IPS DF 6.9 (cell line): ENCODE results near the gene TOLLIP.

Experiments
- DNase-seq: peaks from one replicate; pipeline ENCODE4 v3.0.0-alpha.2; 2013; ENCODE audit warnings: low read depth, low spot score
- H3K27ac ChIP-seq: one replicate; pipeline ENCODE4 v1.5.1; 2013; ENCODE audit warnings: low read length, control low read depth
- H3K27me3 ChIP-seq: 2 replicates; pipeline ENCODE4 v1.6.1; 2013; ENCODE audit warnings: mild to moderate bottlenecking, low read length; ENCODE audit not compliant: control insufficient read depth, insufficient read depth
- H3K36me3 ChIP-seq: 2 replicates; pipeline ENCODE4 v1.6.1; 2013; ENCODE audit warnings: low read length; ENCODE audit not compliant: control insufficient read depth, insufficient read depth
- H3K4me1 ChIP-seq: 2 replicates; pipeline ENCODE4 v1.6.1; 2013; ENCODE audit warnings: low read length; ENCODE audit not compliant: control insufficient read depth, insufficient read depth
- H3K4me3 ChIP-seq: 2 replicates; pipeline ENCODE4 v1.5.1; 2013; ENCODE audit warnings: mild to moderate bottlenecking, low read length
- H3K9me3 ChIP-seq: 2 replicates; pipeline ENCODE4 v1.6.1; 2013; ENCODE audit warnings: low read length, inconsistent platforms; ENCODE audit not compliant: control insufficient read depth, insufficient read depth
- WGBS: extraction: QIAGEN DNeasy Blood & Tissue Kit; methylation state at CpG from one replicate; pipeline ENCODE4 v1.1.7; 2013; ENCODE audit warnings: mixed read lengths, missing lambda C conversion rate; ENCODE audit not compliant: insufficient read length, insufficient coverage; 5-methylcytosine and 5-hydroxymethylcytosine counted together

TOLLIP gene

DNA sequence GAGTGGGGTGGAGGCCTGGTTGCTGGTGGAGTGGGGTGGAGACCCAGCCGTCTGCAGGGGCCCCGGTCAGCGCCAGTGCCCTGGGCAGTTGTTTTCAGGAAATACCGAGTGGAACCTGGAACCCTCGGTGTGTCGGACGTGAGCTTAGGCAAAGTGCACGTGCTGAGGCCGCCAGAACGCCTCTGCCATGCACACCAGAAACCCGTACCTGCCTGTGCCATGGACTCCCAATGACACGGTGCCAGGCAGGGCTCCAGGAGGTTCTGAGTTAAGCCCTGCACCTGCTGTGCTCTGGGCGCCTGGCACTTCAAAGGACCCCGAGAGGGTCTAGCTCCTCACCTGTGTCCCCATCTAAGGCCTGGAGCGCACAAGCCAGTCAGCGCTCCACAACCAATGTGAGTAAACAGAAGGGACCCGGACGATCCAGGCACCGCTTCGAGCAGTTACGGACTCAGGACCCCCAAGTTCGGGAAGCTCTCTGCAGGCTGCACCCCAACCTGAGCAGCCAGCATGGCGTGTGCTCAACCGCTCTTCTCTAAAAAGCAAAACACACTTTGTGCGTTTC is 12.3 kb downstream of the TOLLIP start:
- H3K4me1 ChIP-seq: no peaks in the 10 kb centered on the region
- H3K9me3 ChIP-seq: no peaks in the 10 kb centered on the region
- peaks cover 7% of the 10 kb centered on the region; the same call in 1 of the 2 replicates for H3K36me3 ChIP-seq
- no peak overlapping the region for H3K4me3 ChIP-seq
- no CpG with 5 or more reads among the region's 25 CpGs for WGBS
- H3K27ac ChIP-seq: no peak overlapping the region
- no peak for DNase-seq
- no peaks in the 10 kb centered on the region for H3K27me3 ChIP-seq

DNA sequence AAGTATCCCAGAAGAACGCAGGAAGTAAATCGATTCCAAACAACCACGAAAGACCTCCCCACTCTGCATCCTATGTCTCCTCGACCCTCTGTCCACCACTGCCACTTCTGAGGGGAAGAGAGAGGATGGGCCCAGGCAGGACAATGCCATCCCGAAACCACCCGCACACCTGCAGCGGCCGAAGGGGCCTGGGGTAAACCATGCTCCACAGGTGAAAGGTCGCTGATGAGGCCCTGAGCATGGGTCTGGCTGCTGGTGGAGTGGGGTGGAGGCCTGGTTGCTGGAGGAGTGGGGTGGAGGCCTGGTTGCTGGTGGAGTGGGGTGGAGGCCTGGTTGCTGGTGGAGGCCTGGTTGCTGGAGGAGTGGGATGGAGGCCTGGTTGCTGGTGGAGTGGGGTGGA is 13.1 kb downstream of the TOLLIP start:
- no peaks in the 10 kb centered on the region for H3K4me1 ChIP-seq
- no peaks in the 10 kb centered on the region for H3K9me3 ChIP-seq
- H3K27ac ChIP-seq: no peak overlapping the region
- no peak overlapping the region for H3K4me3 ChIP-seq
- H3K36me3 ChIP-seq: peaks cover 7% of the 10 kb centered on the region; the same call in 1 of the 2 replicates
- no CpG with 5 or more reads among the region's 9 CpGs for WGBS
- no peak for DNase-seq
- H3K27me3 ChIP-seq: no peaks in the 10 kb centered on the region

DNA sequence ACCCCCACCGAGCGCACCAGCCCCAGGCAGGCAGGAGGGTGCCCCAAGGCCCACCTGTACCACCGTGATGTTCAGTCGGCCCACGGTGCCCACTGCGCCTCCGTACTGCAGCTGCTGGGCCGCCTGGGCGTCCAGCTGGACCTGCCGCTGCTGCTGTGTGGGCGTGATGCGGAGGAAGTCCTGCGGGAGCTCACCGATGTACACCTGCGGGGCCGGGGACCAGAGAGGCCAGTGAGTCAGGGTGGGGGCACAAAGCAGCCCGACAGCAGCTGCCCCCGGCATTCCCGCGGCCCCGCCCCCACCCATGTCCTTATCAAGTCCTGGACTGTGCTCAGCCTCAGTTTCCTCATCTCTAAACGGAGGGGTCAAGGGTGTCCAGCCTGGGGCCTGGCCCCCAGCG is 13.8 kb downstream of the TOLLIP start:
- Histone ChIP-seq H3K27ac (no peak overlapping the region), H3K9me3 (no peaks in the 10 kb centered on the region), H3K4me3 (no peak overlapping the region), H3K4me1 (no peaks in the 10 kb centered on the region), H3K27me3 (no peaks in the 10 kb centered on the region), H3K36me3 (peaks cover 7% of the 10 kb centered on the region; the same call in 1 of the 2 replicates)
- WGBS: no CpG with 5 or more reads among the region's 23 CpGs
- no peak for DNase-seq

DNA sequence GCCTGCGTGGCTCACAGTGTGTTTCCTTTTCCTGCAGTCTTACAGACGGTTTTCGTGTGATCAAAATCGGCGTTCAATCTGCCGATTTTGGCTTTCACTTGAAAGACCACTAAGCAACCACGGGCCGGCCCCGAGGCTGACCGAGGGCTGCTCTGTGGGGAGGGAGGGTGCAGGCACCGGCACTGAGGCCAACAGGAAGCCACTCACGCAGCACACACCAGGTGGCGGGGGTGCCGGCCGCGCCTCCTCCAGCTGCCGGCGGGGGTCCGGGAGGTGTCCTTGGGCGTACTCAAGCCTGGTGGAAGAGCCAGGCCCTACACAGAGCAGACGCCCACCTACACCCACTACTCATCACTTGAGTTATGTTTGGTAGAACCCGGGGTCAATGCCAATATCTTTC is 14.3 kb downstream of the TOLLIP start:
- no peaks in the 10 kb centered on the region for H3K4me1 ChIP-seq
- H3K27ac ChIP-seq: no peak overlapping the region
- H3K9me3 ChIP-seq: no peaks in the 10 kb centered on the region
- peaks cover 9% of the 10 kb centered on the region for H3K36me3 ChIP-seq
- H3K27me3 ChIP-seq: no peaks in the 10 kb centered on the region
- no peak for DNase-seq
- no CpG with 5 or more reads among the region's 22 CpGs for WGBS
- no peak overlapping the region for H3K4me3 ChIP-seq

DNA sequence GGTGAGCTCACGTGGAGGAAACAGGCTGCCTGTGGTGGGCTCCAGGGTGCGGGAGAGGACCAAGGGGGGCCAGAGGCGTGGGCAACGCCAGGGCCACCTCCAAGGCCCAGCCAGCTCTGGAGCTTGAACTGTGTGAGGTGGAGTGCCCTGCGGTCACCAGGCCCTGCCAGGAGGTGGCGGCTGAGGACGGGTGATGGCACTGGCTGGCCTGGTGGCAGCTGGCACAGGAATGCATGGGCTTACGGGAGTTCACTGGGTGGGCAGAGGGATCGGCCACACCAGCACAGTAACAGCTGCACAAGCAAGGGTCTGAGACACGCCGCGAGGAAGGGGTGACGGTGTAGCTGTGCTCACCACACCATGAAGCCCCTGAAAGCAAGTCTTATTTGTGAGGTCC is 15.8 kb downstream of the TOLLIP start:
- no peak for DNase-seq
- no peak overlapping the region for H3K4me3 ChIP-seq
- H3K36me3 ChIP-seq: peaks cover 17% of the 10 kb centered on the region
- no peaks in the 10 kb centered on the region for H3K4me1 ChIP-seq
- H3K9me3 ChIP-seq: no peaks in the 10 kb centered on the region
- no peak overlapping the region for H3K27ac ChIP-seq
- H3K27me3 ChIP-seq: no peaks in the 10 kb centered on the region
- no CpG with 5 or more reads among the region's 13 CpGs for WGBS

DNA sequence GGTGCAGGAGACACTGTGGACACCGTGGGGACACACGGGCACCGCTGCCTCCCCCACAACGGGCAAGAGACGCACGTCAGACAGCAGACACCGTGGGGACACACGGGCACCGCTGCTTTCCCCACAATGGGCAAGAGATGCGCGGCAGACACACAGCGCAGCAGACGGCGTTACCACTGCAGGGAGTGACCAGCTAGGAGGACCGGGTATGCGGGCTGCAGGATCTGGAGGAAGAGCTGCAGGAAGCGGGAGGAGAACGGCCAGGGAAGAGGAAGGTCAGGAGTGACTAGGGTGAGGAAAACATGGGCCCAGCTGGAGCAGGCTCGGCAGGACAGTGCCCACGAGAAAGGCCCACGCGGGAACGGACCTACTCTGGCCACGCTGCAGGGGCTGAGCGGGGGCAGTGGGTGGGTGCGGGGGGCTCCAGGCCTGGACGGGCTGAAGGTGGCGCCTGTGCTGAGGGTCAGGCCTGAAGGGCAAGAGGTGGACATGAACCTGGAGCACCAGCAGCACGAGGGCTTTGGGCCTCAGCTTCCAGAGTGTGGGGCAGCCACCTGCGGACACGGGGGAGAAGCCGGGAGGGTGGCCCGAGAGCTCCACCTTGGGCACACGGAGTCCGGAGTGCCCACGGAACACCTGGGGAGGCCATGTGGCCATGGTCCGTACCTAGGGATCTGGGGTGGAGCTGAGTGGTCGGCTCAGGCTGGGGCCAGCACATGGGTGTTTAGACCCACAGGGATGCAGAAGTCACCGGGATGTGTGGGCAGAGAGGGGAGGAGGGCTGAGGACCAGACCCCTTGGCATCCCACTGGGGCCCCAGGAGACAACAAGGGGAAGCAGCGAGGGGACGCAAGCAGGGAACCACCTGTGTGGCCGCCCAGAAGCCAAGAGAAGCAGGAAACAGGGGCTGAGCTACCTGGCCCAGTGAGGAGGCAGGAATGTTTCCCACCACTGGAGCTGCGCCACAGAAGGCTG is 16.5 kb downstream of the TOLLIP start:
- Histone ChIP-seq H3K4me1 (no peaks in the 10 kb centered on the region), H3K27ac (no peak overlapping the region), H3K36me3 (peaks cover 18% of the 10 kb centered on the region), H3K27me3 (no peaks in the 10 kb centered on the region), H3K4me3 (no peak overlapping the region), H3K9me3 (no peaks in the 10 kb centered on the region)
- no CpG with 5 or more reads among the region's 43 CpGs for WGBS
- no peak for DNase-seq

DNA sequence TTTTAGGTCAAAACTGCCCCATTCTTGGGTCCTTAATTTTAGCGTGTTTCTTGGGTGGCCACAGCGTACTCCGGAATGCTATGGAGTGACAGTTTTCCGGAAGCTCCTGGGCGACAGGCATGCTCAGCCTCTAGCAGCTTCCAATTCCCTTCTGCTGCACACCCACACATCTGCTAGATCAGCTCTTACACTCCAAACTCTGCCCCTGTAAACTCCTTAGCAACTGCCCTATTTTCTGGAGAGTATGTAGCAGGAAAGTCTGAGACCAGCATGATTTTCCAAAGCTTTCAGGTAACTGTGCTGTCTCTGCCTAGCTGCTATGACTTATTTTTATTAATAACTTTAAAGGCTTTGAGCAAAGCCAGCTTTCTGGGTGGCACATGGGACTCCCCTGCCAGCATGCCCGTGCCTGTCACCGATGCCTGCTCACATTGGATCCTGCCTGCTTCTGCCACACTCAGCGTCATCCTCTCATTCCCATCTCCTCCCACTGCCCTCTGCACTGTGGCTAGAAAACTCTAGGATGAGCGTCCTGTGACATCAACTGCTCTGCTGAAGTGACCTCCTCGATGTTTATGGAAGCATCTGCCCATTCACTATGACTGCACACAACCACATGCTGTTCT is 17.3 kb downstream of the TOLLIP start:
- Histone ChIP-seq H3K27me3 (no peaks in the 10 kb centered on the region), H3K36me3 (peaks cover 18% of the 10 kb centered on the region), H3K4me3 (no peak overlapping the region), H3K4me1 (no peaks in the 10 kb centered on the region), H3K9me3 (no peaks in the 10 kb centered on the region), H3K27ac (no peak overlapping the region)
- DNase-seq: no peak
- no CpG with 5 or more reads among the region's 10 CpGs for WGBS

DNA sequence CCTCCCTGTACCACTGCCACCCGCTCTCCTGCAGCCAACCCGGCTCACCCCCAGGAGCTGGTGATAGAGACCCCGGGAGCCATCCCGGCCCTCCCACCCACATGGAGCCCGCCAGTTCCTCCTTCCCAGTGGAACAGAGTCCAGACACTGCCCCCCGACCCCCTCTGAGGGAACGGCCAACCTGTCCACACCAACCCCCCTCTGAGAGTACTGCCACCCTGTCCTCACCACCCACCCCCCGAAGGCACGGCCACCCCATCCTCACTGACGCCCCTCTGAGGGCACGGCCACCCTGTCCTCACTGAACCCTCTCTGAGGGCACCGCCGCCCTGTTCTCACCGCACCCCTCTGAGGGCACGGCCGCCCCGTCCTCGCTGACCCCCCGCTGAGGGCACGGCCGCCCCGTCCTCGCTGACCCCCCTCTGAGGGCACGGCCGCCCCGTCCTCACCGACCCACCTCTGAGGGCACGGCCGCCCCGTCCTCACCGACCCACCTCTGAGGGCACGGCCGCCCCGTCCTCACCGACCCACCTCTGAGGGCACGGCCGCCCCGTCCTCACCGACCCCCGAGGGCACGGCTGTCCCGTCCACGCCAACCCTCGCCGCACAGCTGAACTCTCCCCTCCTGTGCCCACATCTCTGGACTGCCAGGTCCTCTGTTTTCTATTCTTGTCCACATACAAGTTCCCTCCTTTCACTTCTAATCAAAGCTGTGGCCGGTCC is 18.0 kb downstream of the TOLLIP start:
- no peaks in the 10 kb centered on the region for H3K4me1 ChIP-seq
- H3K4me3 ChIP-seq: no peak overlapping the region
- no CpG with 5 or more reads among the region's 46 CpGs for WGBS
- no peak overlapping the region for H3K27ac ChIP-seq
- H3K9me3 ChIP-seq: no peaks in the 10 kb centered on the region
- DNase-seq: no peak
- peaks cover 18% of the 10 kb centered on the region for H3K36me3 ChIP-seq
- H3K27me3 ChIP-seq: no peaks in the 10 kb centered on the region

DNA sequence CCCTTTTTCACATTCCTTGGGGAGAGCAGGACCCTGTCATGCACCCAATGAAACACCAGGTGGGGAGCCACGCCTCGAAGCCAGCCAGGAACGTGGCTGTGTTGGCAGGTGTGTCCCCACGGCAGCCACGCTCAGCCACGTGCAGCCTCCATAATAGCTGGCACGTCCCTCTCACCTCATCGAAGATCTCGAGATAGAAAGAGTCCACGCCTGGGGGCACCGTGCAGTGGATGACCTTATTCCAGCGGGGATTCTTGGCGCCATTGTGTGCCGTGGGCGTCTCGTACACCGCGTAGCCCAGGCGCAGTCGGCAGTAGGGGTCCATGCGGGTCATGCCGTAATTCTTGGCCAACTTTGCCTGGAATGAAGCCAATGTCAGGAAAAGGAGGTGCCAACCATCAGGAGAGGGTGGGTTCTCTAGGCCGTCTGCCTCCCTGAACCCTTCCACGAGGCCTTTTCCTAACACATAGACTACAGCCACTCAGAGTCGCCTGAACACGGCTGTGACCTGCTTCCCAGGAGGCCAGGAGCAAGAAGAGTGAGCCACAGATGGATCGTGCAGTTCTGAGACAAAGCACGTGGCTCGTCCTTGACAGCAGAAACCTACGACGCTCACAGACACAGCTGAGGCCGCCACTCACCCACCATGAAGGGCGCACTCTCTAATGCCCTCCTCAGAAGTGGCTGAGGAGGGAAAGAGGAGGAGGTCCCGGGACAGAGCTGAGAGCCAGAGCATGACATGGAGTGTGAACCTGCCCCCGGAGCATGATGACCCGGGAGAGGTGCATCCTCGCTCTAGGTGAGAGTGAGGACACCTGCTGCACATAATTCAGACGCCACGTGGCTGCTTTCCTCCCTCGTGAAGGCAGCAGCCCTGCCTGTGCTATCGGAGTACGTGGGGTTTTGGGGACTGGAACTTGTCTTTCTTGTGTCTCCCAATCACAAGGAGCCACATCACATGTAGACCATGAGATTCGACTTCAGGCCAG is 19.1 kb downstream of the TOLLIP start:
- no CpG with 5 or more reads among the region's 43 CpGs for WGBS
- Histone ChIP-seq H3K27me3 (no peaks in the 10 kb centered on the region), H3K4me1 (no peaks in the 10 kb centered on the region), H3K9me3 (no peaks in the 10 kb centered on the region), H3K36me3 (peaks cover 26% of the 10 kb centered on the region), H3K4me3 (no peak overlapping the region; the same call in 1 of the 2 replicates), H3K27ac (no peak overlapping the region)
- no peak for DNase-seq
